Karpas-422 (cell line): ENCODE measurements around the gene GRHPR. TPM values are rescaled to one million over a fixed set of nuclear protein-coding genes. Genes with fewer than 3 reads are reported as not detected.
"Not testable (repeated sequence)": the region's sequence is repeated elsewhere in the genome, so short reads cannot be mapped to it uniquely, and the experiment has no call there.

Experiments
- DNase-seq: peaks from one replicate; pipeline ENCODE4 v3.0.0-alpha.2; 2015
- H2AFZ ChIP-seq: fragments of 200-600 bp; sonication (generic); 2 replicates; pipeline ENCODE4 v1.6.1; 2014; ENCODE audit warnings: antibody characterized with exemption, low read length, mixed read lengths
- H3K27ac ChIP-seq: fragments of 200-600 bp; sonication (generic); 2 replicates; pipeline ENCODE4 v1.5.1; 2014; ENCODE audit warnings: mild to moderate bottlenecking, low read length, moderate library complexity
- H3K27me3 ChIP-seq: fragments of 200-600 bp; sonication (generic); 2 replicates; pipeline ENCODE4 v1.6.1; 2014; ENCODE audit warnings: low read length, mixed read lengths
- H3K36me3 ChIP-seq: fragments of 200-600 bp; sonication (generic); 2 replicates; pipeline ENCODE4 v1.6.1; 2014; ENCODE audit warnings: low read length, mixed read lengths; ENCODE audit not compliant: insufficient read depth
- H3K4me1 ChIP-seq: fragments of 200-600 bp; sonication (generic); 2 replicates; pipeline ENCODE4 v1.6.1; 2014; ENCODE audit warnings: mild to moderate bottlenecking, low read length, mixed read lengths
- H3K4me2 ChIP-seq: fragments of 200-600 bp; sonication (generic); 2 replicates; pipeline ENCODE4 v1.6.1; 2014; ENCODE audit warnings: low read length, low read depth, mild to moderate bottlenecking; ENCODE audit not compliant: poor library complexity, severe bottlenecking
- H3K4me3 ChIP-seq: fragments of 200-600 bp; sonication (generic); 2 replicates; pipeline ENCODE4 v1.5.1; 2014; ENCODE audit warnings: mild to moderate bottlenecking, antibody characterized with exemption, low read length, mixed read lengths
- H3K79me2 ChIP-seq: fragments of 200-600 bp; sonication (generic); 2 replicates; pipeline ENCODE4 v1.6.1; 2014; ENCODE audit warnings: mild to moderate bottlenecking, low read length, mixed read lengths
- H3K9ac ChIP-seq: fragments of 200-600 bp; sonication (generic); 2 replicates; pipeline ENCODE4 v1.6.0; 2014; ENCODE audit warnings: low read length
- H3K9me2 ChIP-seq: fragments of 200-600 bp; sonication (generic), shearing (Covaris generic); replicated peaks from 2 replicates; pipeline ENCODE4 v1.6.0; 2014; ENCODE audit warnings: mild to moderate bottlenecking, low read length, moderate library complexity; ENCODE audit not compliant: insufficient read depth
- H3K9me3 ChIP-seq: fragments of 300-700, 200-600 bp; sonication (generic); 2 replicates; pipeline ENCODE4 v1.6.1; 2014; ENCODE audit warnings: low read length, mixed read lengths
- H4K20me1 ChIP-seq: fragments of 200-600 bp; sonication (generic); 2 replicates; pipeline ENCODE4 v1.6.1; 2014; ENCODE audit warnings: mild to moderate bottlenecking, antibody characterized with exemption, low read length, low read depth; ENCODE audit not compliant: insufficient read depth
- total RNA-seq: library from RNA; depleted of rRNA; stranded (reverse); fragments of >200 nt; shearing (Covaris generic); gene quantifications from 2 replicates; pipeline ENCODE4 v1.2.3, GENCODE V29; 2014; ENCODE audit warnings: low replicate concordance

The GRHPR gene
- total RNA-seq, 1 experiment from 2014 or later, result 234 TPM

- not testable (repeated sequence) for DNase-seq, H3K4me3 ChIP-seq, H3K9ac ChIP-seq, H3K36me3 ChIP-seq, H3K9me2 ChIP-seq, H3K27ac ChIP-seq, H3K79me2 ChIP-seq, H4K20me1 ChIP-seq, H3K27me3 ChIP-seq, H2AFZ ChIP-seq, H3K9me3 ChIP-seq, H3K4me2 ChIP-seq
- H3K4me1 ChIP-seq, result peaks cover 38% of the 10 kb centered on the region
Measured at GRCh38 chr9:37473982-37474381, 51.5 kb downstream of the GRHPR start.

- H3K4me3 ChIP-seq, result no peak overlapping the region
- H2AFZ ChIP-seq, result no peak overlapping the region
- no peaks in the 10 kb centered on the region for H4K20me1 ChIP-seq
- H3K9ac ChIP-seq, result no peak overlapping the region
- H3K9me2 ChIP-seq, result no peaks in the 10 kb centered on the region
- H3K79me2 ChIP-seq, result no peaks in the 10 kb centered on the region
- no peak overlapping the region for H3K4me2 ChIP-seq
- no peak for DNase-seq
- peaks cover 7% of the 10 kb centered on the region for H3K9me3 ChIP-seq
- H3K27me3 ChIP-seq, result no peaks in the 10 kb centered on the region
- no peaks in the 10 kb centered on the region for H3K36me3 ChIP-seq
- no peak overlapping the region for H3K27ac ChIP-seq
- H3K4me1 ChIP-seq, result peaks cover 41% of the 10 kb centered on the region
Measured at GRCh38 chr9:37474438-37474837, 51.9 kb downstream of the GRHPR start.

GRCh38 chr9:37476930-37477329 lies 54.4 kb downstream of the GRHPR start:
- no peaks in the 10 kb centered on the region for H3K79me2 ChIP-seq
- H3K36me3 ChIP-seq, result no peaks in the 10 kb centered on the region
- H3K9me2 ChIP-seq, result no peaks in the 10 kb centered on the region
- peaks cover 54% of the 10 kb centered on the region for H3K4me1 ChIP-seq
- DNase-seq, result no peak
- no peak overlapping the region for H2AFZ ChIP-seq
- H3K9me3 ChIP-seq, result peaks cover 7% of the 10 kb centered on the region
- H3K4me2 ChIP-seq, result no peak overlapping the region
- no peak overlapping the region for H3K4me3 ChIP-seq
- peak overlapping the region; percentile 90 for H3K27ac ChIP-seq
- no peaks in the 10 kb centered on the region for H4K20me1 ChIP-seq
- no peaks in the 10 kb centered on the region for H3K27me3 ChIP-seq
- H3K9ac ChIP-seq, result no peak overlapping the region

GRCh38 chr9:37477443-37477842 lies 54.9 kb downstream of the GRHPR start:
- not testable (repeated sequence) for H3K9me2 ChIP-seq, H3K36me3 ChIP-seq, H3K27me3 ChIP-seq, H2AFZ ChIP-seq, H3K79me2 ChIP-seq, H3K9me3 ChIP-seq, DNase-seq, H4K20me1 ChIP-seq
- Histone ChIP-seq H3K4me3 (peak overlapping the region; percentile 45; the same call in 1 of the 2 replicates), H3K4me1 (peaks cover 54% of the 10 kb centered on the region), H3K27ac (peak overlapping the region; percentile 90), H3K9ac (peak overlapping the region; percentile 29; the same call in 1 of the 2 replicates), H3K4me2 (peak overlapping the region; percentile 73)

GRCh38 chr9:37477987-37478619 lies 55.6 kb downstream of the GRHPR start:
- H3K9me3 ChIP-seq, H2AFZ ChIP-seq, H3K79me2 ChIP-seq, H3K27me3 ChIP-seq, H3K9me2 ChIP-seq, H3K36me3 ChIP-seq, H4K20me1 ChIP-seq: not testable (repeated sequence)
- Histone ChIP-seq H3K4me3 (peak overlapping the region; percentile 45), H3K4me2 (peak overlapping the region; percentile 73), H3K4me1 (peaks cover 54% of the 10 kb centered on the region), H3K9ac (peak overlapping the region; percentile 57), H3K27ac (peak overlapping the region; percentile 90)
- peak; percentile 80 for DNase-seq

GRCh38 chr9:37480759-37481158 lies 58.3 kb downstream of the GRHPR start:
- Histone ChIP-seq H3K9ac (no peak overlapping the region), H4K20me1 (no peaks in the 10 kb centered on the region), H2AFZ (no peak overlapping the region), H3K27ac (peak overlapping the region; percentile 55; the same call in 1 of the 2 replicates), H3K36me3 (no peaks in the 10 kb centered on the region), H3K4me1 (peaks cover 61% of the 10 kb centered on the region), H3K9me2 (no peaks in the 10 kb centered on the region), H3K9me3 (no peaks in the 10 kb centered on the region), H3K27me3 (no peaks in the 10 kb centered on the region), H3K4me2 (no peak overlapping the region), H3K79me2 (no peaks in the 10 kb centered on the region; the same call in 1 of the 2 replicates), H3K4me3 (no peak overlapping the region)
- peak; percentile 68 for DNase-seq

GRCh38 chr9:37485389-37486255 lies 63.1 kb downstream of the GRHPR start, which contains the start of gene POLR1E:
Gene POLR1E, plus strand, starts transcription at chr9:37485948. Its CDS starts 100 bp downstream, at chr9:37486048.
- peak within 1 kb of the TSS; percentile 29; the same call in 1 of the 2 replicates for H2AFZ ChIP-seq
- H3K36me3 ChIP-seq, result peaks cover 23% of the 10 kb centered on the region

GRCh38 chr9:37486256-37486615 lies 63.7 kb downstream of the GRHPR start:
- Histone ChIP-seq H3K36me3 (peaks cover 29% of the 10 kb centered on the region), H3K4me1 (peaks cover 41% of the 10 kb centered on the region), H3K4me2 (peak overlapping the region; percentile 83), H3K27ac (peak overlapping the region; percentile 27; the same call in 1 of the 2 replicates), H4K20me1 (no peaks in the 10 kb centered on the region), H3K9ac (peak overlapping the region; percentile 95), H3K4me3 (peak overlapping the region; percentile 93), H3K27me3 (no peaks in the 10 kb centered on the region), H3K9me3 (no peaks in the 10 kb centered on the region), H2AFZ (no peak overlapping the region), H3K9me2 (no peaks in the 10 kb centered on the region), H3K79me2 (peaks cover 38% of the 10 kb centered on the region)
- DNase-seq, result no peak

More at GRCh38 chr9:37485389-37486255, 63.1 kb downstream of the GRHPR start, which contains the start of gene POLR1E:
- no peaks in the 10 kb centered on the region for H3K9me2 ChIP-seq
- H3K4me1 ChIP-seq, result peaks cover 45% of the 10 kb centered on the region
- DNase-seq, result peak; percentile 98
- peak within 1 kb of the TSS; percentile 93 for H3K4me3 ChIP-seq
- H3K27me3 ChIP-seq, result no peaks in the 10 kb centered on the region
- no peaks in the 10 kb centered on the region for H3K9me3 ChIP-seq
- H3K27ac ChIP-seq, result peak within 1 kb of the TSS; percentile 53; the same call in 1 of the 2 replicates
- peak within 1 kb of the TSS; percentile 83 for H3K4me2 ChIP-seq
- no peaks in the 10 kb centered on the region for H4K20me1 ChIP-seq
- peak within 1 kb of the TSS; percentile 95 for H3K9ac ChIP-seq
- peaks cover 33% of the 10 kb centered on the region for H3K79me2 ChIP-seq
